Activated T-cell treated with anti-CD3 and anti-CD28 coated beads, Interleukin-2, amount 50 U/mL, for 72 hours (primary cell): ENCODE results near the gene TMEM72. TPM values are rescaled to one million over a fixed set of nuclear protein-coding genes. Genes with fewer than 3 reads are reported as not detected.

Experiments used
- ATAC-seq, 2 donors: fragments of 150-1000 bp; cut with Tn5 transposase; replicated peaks in 1 of 2; 2 replicates each; pipeline ENCODE4 v1.10.0; 2021; ENCODE audit warnings: moderate library complexity in 2 of 2, mild to moderate bottlenecking in 1 of 2
- DNase-seq, 2 donors: peaks; one replicate each; pipeline ENCODE4 v3.0.0; 2021 to 2022; ENCODE audit warnings: mixed read lengths in 1 of 2
- H3K27ac Mint-ChIP-seq: one replicate; pipeline ENCODE4 v1.8.0; 2022; ENCODE audit warnings: mild to moderate bottlenecking, moderate library complexity, mixed read lengths
- H3K27me3 Mint-ChIP-seq: one replicate; pipeline ENCODE4 v1.8.0; 2022; ENCODE audit warnings: low read depth, mixed read lengths
- H3K36me3 Mint-ChIP-seq, 2 donors: one replicate each; pipeline ENCODE4 v1.8.0; 2022; ENCODE audit warnings: mixed read lengths in 2 of 2, mild to moderate bottlenecking in 1 of 2; ENCODE audit not compliant: insufficient read depth in 2 of 2
- H3K4me1 Mint-ChIP-seq: one replicate; pipeline ENCODE4 v1.8.0; 2022; ENCODE audit warnings: low read depth, mixed read lengths
- H3K4me3 Mint-ChIP-seq, 2 donors: one replicate each; pipeline ENCODE4 v1.8.0; 2022; ENCODE audit warnings: mild to moderate bottlenecking in 2 of 2, mixed read lengths in 2 of 2, moderate library complexity in 2 of 2
- H3K9me3 Mint-ChIP-seq, 2 donors: one replicate each; pipeline ENCODE4 v1.8.0; 2022; ENCODE audit warnings: mixed read lengths in 2 of 2
- total RNA-seq, 2 donors: library from RNA; stranded (reverse); gene quantifications; one replicate each; pipeline ENCODE4 v1.2.3, GENCODE V29; 2022

The TMEM72 gene
- total RNA-seq, 2 donors from 2014 or later: not detected

GRCh38 chr10:44913350-44914081 is 2.4 kb downstream of the TMEM72 start:
- peak in 1 of 2 donors; percentile 18 for DNase-seq
- peak in 1 of 2 donors; percentile 23 for ATAC-seq
- peaks cover 0 to 1% of the 10 kb centered on the region in 2 donors for H3K9me3 Mint-ChIP-seq
- H3K27me3 Mint-ChIP-seq: no peaks in the 10 kb centered on the region
- H3K27ac Mint-ChIP-seq: no peak overlapping the region
- peak overlapping the region; percentile 27 to 39 for H3K4me3 Mint-ChIP-seq
- H3K4me1 Mint-ChIP-seq: peaks cover 11% of the 10 kb centered on the region
- H3K36me3 Mint-ChIP-seq: no peaks in the 10 kb centered on the region

- Mint-ChIP-seq H3K36me3 (no peaks in the 10 kb centered on the region), H3K27ac (no peak overlapping the region), H3K4me1 (peaks cover 11% of the 10 kb centered on the region), H3K9me3 (peaks cover 0 to 1% of the 10 kb centered on the region in 2 donors), H3K27me3 (no peaks in the 10 kb centered on the region), H3K4me3 (no peak overlapping the region)
- DNase-seq (no peak), ATAC-seq (no peak)
Observed at GRCh38 chr10:44914891-44915290, 3.8 kb downstream of the TMEM72 start.

GRCh38 chr10:44916429-44916828 is 5.3 kb downstream of the TMEM72 start:
- Mint-ChIP-seq H3K9me3 (peaks cover 0 to 1% of the 10 kb centered on the region in 2 donors), H3K27ac (no peak overlapping the region), H3K4me3 (no peak overlapping the region), H3K36me3 (no peaks in the 10 kb centered on the region), H3K27me3 (no peaks in the 10 kb centered on the region), H3K4me1 (peaks cover 11% of the 10 kb centered on the region)
- no peak for ATAC-seq
- no peak for DNase-seq

GRCh38 chr10:44917848-44918247 is 6.7 kb downstream of the TMEM72 start:
- H3K4me1 Mint-ChIP-seq: peaks cover 11% of the 10 kb centered on the region
- no peak for ATAC-seq
- no peaks in the 10 kb centered on the region for H3K36me3 Mint-ChIP-seq
- H3K27me3 Mint-ChIP-seq: no peaks in the 10 kb centered on the region
- H3K4me3 Mint-ChIP-seq: no peak overlapping the region
- H3K9me3 Mint-ChIP-seq: peaks cover 0 to 1% of the 10 kb centered on the region in 2 donors
- no peak for DNase-seq
- H3K27ac Mint-ChIP-seq: no peak overlapping the region

GRCh38 chr10:44920252-44920651 is 9.1 kb downstream of the TMEM72 start:
- DNase-seq (no peak), ATAC-seq (no peak)
- Mint-ChIP-seq H3K27ac (no peak overlapping the region), H3K36me3 (no peaks in the 10 kb centered on the region), H3K4me1 (no peaks in the 10 kb centered on the region), H3K9me3 (peaks cover 0 to 1% of the 10 kb centered on the region in 2 donors), H3K4me3 (no peak overlapping the region), H3K27me3 (no peaks in the 10 kb centered on the region)

- H3K36me3 Mint-ChIP-seq: no peaks in the 10 kb centered on the region
- no peaks in the 10 kb centered on the region for H3K27me3 Mint-ChIP-seq
- H3K4me1 Mint-ChIP-seq: no peaks in the 10 kb centered on the region
- no peak overlapping the region for H3K4me3 Mint-ChIP-seq
- no peak overlapping the region for H3K27ac Mint-ChIP-seq
- no peak for ATAC-seq
- peaks cover 0 to 1% of the 10 kb centered on the region in 2 donors for H3K9me3 Mint-ChIP-seq
- DNase-seq: no peak
Observed at GRCh38 chr10:44921061-44921460, 9.9 kb downstream of the TMEM72 start.

GRCh38 chr10:44921506-44921905 is 10.4 kb downstream of the TMEM72 start:
- H3K9me3 Mint-ChIP-seq: peaks cover 0 to 1% of the 10 kb centered on the region in 2 donors
- no peak for ATAC-seq

GRCh38 chr10:44922021-44922420 is 10.9 kb downstream of the TMEM72 start:
- Mint-ChIP-seq H3K27me3 (no peaks in the 10 kb centered on the region), H3K4me3 (no peak overlapping the region), H3K9me3 (peaks cover 0 to 1% of the 10 kb centered on the region in 2 donors), H3K27ac (no peak overlapping the region), H3K4me1 (no peaks in the 10 kb centered on the region), H3K36me3 (no peaks in the 10 kb centered on the region)
- ATAC-seq: no peak
- no peak for DNase-seq

More at GRCh38 chr10:44921506-44921905, 10.4 kb downstream of the TMEM72 start:
- H3K36me3 Mint-ChIP-seq: no peaks in the 10 kb centered on the region
- H3K4me1 Mint-ChIP-seq: no peaks in the 10 kb centered on the region
- DNase-seq: no peak
- H3K27me3 Mint-ChIP-seq: no peaks in the 10 kb centered on the region
- H3K4me3 Mint-ChIP-seq: no peak overlapping the region
- H3K27ac Mint-ChIP-seq: no peak overlapping the region

- H3K9me3 Mint-ChIP-seq: no peaks in the 10 kb centered on the region
- H3K27ac Mint-ChIP-seq: no peak overlapping the region
- H3K27me3 Mint-ChIP-seq: no peaks in the 10 kb centered on the region
- no peaks in the 10 kb centered on the region for H3K36me3 Mint-ChIP-seq
- H3K4me1 Mint-ChIP-seq: no peaks in the 10 kb centered on the region
- H3K4me3 Mint-ChIP-seq: no peak overlapping the region
- no peak for DNase-seq
- ATAC-seq: no peak
Observed at GRCh38 chr10:44922796-44923545, 11.8 kb downstream of the TMEM72 start.

- Mint-ChIP-seq H3K4me3 (no peak overlapping the region), H3K9me3 (no peaks in the 10 kb centered on the region), H3K4me1 (no peaks in the 10 kb centered on the region), H3K27me3 (no peaks in the 10 kb centered on the region), H3K27ac (no peak overlapping the region), H3K36me3 (no peaks in the 10 kb centered on the region)
- DNase-seq (no peak), ATAC-seq (no peak)
Observed at GRCh38 chr10:44923611-44924010, 12.5 kb downstream of the TMEM72 start.

GRCh38 chr10:44924261-44925040 is 13.3 kb downstream of the TMEM72 start:
- H3K4me1 Mint-ChIP-seq: no peaks in the 10 kb centered on the region
- DNase-seq (no peak), ATAC-seq (no peak)
- H3K4me3 Mint-ChIP-seq: no peak overlapping the region
- no peaks in the 10 kb centered on the region for H3K27me3 Mint-ChIP-seq
- no peaks in the 10 kb centered on the region for H3K9me3 Mint-ChIP-seq
- no peak overlapping the region for H3K27ac Mint-ChIP-seq
- H3K36me3 Mint-ChIP-seq: no peaks in the 10 kb centered on the region

- ATAC-seq: peak; percentile 29 to 55
- Mint-ChIP-seq H3K9me3 (no peaks in the 10 kb centered on the region), H3K27ac (no peak overlapping the region), H3K4me1 (no peaks in the 10 kb centered on the region), H3K36me3 (no peaks in the 10 kb centered on the region), H3K27me3 (no peaks in the 10 kb centered on the region), H3K4me3 (no peak overlapping the region)
- DNase-seq: no peak
Observed at GRCh38 chr10:44925224-44925623, 14.1 kb downstream of the TMEM72 start.
